Measurements from ENCODE around the gene UBIAD1.
"Not testable (repeated sequence)": the region's sequence is repeated elsewhere in the genome, so short reads cannot be mapped to it uniquely, and the experiment has no call there.

The UBIAD1 gene, protein sequence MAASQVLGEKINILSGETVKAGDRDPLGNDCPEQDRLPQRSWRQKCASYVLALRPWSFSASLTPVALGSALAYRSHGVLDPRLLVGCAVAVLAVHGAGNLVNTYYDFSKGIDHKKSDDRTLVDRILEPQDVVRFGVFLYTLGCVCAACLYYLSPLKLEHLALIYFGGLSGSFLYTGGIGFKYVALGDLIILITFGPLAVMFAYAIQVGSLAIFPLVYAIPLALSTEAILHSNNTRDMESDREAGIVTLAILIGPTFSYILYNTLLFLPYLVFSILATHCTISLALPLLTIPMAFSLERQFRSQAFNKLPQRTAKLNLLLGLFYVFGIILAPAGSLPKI

DNA sequence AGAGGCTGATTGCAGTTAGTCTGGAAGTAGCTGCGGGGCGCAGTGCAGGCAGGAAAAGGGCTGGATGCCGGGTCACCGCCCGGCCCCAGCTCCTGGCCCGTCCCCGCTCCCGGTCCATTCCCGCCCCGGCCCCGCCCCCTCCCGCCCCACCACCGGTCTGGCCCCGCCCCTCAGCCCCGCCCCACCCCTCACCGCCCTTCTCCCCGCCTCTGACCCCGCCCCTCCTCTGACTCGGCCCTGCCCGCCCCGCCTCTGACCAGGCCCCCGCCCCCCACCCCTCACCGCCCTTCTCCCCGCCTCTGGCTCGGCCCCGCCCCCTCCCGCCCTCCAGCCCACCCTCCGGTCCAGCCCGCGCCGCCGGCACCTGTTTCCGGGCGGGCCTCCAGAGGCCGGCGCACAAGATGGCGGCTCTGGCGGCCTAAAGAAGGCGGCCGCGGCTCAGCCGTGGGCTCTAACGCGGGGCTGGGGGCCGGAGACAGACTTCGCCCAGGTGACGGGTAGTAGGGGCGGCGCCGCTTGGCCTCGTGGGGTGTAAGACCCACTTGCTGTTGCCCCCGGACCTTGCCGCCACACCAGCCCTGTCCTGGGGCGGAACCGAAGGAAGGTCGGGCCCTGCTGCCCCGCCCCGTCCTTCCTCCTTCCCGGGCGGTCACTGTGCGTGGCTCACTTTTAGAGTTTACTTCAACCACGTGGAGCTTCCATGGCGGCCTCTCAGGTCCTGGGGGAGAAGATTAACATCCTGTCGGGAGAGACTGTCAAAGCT, at the start of gene UBIAD1:
TSS of gene UBIAD1 (plus strand) at position 367 of the 763 bp plus-strand sequence. CDS start at position 701, 334 bp downstream.
- DNase-seq: peak; percentile 92

DNA sequence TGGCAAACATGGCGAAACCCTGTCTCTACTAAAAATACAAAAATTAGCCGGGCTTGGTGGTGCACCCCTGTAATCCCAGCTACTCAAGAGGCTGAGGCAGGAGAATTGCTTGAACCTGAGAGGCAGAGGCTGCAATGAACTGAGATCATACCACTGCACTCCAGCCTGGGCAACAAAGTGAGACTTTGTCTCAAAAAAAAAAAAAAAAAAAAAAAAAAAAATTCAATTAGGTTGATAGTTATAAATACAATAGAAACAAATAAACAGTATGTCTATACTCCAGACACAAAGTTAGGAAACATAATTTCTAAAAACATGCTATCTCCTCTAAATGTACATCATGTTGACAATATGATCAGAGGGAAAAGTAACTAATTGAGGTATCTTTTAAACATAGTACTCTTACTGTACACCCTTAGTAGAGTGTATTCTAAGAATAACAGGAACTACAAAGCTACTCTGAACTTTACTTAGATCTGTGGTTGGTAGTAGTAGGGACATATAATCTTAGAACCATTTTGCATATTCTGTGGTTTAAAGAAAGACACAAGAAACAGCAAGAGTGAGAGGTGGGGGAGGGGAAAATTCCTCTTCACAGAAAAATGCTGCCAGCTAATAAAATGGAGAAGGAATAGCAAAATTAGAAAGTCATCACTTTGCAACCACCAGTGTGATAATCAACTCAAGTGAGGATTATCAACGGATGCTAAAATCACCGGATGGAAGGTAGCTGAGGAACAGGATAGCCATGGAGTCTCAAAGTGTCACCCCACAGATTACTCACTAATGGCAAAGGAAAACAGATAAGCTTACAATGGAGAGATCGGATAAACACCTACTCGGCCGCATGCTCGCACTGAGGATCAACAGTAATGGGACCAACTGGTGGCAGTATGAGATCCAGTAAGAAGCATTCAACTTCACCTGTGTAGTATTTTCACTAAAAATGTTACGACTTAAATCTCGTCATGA, 45.6 kb upstream of the UBIAD1 start:
- no peak for DNase-seq

DNA sequence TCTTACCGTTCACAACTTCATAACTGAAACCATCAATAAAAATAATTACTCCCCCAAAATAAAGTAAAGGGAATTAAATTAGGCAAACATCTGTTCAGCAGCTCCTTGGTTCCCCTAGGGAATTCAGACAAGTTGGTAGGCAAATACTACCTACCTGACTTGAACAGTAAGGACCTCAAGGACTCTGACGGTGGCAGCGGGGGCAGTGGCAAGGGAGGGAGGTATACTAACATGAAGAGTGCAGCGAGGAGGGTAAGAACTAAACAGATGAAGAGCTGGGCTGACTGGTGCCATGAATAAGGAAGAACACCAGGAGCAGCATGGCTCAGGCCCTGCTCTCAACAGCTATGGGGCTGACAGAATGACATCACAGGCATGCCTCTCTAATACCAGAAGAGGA, 43.8 kb upstream of the UBIAD1 start:
- no peak for DNase-seq

DNA sequence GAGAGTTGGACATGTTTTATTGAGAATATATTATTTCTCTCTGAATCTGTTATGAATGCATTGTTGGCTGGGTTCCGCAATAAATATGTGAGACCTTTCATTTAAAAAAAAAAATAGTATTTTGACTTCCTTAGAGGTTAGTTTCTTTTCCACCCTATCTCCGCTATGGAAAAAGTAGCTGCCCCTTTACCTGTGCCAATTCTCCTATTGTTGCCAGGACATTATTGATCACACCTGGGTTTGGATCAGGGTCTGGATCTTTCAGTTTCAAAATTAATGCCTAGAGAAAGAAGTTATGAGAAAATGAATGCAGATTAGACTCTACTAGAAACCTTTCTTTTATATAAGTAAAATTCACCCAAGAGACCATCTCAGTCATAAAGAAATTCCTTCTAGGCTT, 39.8 kb upstream of the UBIAD1 start:
- DNase-seq: no peak

DNA sequence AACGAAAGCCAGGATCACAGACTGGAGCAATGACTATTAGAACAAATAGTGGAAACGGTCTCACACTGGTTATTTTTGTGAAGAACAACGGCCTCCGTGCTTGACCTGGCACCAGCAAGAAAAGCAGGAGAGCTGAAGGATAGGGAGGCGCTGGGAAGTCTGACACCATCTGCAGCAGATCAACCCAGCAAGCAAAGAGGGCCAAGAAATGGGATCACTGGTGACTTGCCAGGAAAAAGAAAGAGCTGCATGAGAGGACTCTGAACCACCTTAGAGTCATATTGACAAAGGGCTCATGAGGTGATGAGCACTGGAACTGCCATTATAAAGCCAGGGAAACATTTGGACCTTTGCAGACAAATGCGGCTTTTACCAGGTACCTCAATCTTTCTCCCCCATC, 35.6 kb upstream of the UBIAD1 start:
- no peak for DNase-seq

DNA sequence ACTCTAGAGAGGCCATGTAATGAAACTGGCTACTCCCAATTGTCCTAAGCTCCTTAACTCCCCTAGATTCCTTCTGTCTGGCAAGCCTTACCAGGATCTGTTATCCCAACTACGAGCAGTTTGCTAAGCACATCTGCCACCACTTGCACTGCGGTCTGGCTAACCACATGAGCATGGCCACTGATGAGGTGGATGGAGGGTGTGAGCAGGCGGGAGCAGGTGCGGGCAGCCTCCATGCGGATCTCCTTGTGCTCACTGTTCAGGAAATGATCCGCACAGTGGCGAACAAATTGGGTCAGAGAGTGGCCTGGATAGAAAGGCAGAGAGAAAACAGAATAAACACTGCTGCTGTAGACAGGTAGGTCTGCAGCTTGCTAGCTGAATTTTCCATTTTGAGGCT, 34.7 kb upstream of the UBIAD1 start:
- DNase-seq: no peak

DNA sequence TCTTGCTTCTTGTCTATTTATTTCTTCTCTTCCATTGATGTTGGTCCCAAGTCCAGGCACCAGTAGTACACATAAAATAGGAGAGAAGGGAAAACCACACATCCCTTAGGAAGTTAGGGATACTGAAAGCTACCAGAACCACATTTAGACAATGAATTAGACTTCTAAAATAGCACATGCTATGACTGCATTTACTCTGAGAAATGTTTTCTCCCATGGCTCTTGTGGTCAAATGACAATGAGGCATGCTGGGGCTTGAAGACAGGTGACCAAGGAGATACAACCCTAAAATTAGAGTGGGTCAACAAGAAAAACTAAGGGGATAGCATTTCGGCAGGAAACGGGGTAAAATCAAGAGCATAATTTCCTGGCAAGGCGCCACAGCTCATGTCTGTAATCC, 27.8 kb upstream of the UBIAD1 start:
- DNase-seq: no peak

DNA sequence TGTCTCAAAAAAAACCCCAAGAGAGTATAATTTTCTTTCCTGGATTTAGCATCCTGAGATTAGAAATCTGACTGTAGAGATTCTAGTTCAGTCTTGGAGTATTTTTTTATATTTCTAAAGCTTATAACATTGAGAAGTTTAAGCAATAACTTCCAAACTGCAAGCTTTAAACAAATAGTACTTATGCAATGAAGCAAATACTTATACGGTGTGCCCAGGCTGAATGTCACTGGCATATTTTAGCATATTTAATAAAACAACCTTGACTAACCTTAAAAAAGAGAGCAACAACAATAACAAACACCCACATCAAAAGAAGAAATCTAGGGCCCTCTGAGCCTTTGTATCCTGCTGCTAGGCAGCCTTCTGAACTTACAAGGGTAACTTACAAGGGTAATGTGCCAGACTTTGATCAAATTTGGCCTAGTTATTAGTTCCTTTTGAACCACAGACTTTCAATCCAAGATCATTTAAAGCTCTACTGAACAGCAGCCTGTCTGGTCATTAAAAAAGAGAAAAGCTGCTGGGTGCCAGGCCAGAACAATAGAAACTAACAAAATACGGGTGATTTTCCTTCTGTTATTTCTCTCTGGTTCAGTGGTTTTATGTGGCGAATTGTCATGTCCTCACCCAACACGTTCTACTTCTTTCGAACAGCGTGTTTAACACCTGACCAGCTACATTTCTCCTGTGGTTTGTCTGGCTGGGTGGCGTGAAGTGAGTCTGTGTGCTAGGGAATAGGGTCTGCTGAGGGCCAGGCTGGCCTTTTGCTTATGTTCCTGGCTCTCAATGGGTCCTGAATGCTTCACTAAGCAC, 26.9 kb upstream of the UBIAD1 start:
- DNase-seq: peak; percentile 3

DNA sequence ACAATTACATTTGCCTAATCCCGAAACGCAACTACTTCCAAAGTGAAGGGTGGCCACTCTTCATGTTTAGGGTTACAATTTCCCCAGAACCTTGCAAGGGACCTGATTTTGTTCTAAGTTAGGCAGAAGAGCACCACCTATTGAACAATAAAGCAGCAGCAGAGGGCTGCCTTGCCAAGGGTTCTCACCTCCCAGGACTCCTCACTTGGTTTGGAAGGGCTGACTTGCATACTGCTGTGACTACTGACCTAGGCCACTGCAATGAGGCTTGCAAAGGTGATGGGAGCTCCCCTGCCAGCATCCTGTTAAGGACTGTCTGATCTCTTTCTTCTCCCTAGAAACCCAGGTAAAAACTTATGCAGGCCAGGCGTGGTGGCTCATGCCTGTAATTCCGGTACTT, 24.8 kb upstream of the UBIAD1 start:
- DNase-seq: no peak

DNA sequence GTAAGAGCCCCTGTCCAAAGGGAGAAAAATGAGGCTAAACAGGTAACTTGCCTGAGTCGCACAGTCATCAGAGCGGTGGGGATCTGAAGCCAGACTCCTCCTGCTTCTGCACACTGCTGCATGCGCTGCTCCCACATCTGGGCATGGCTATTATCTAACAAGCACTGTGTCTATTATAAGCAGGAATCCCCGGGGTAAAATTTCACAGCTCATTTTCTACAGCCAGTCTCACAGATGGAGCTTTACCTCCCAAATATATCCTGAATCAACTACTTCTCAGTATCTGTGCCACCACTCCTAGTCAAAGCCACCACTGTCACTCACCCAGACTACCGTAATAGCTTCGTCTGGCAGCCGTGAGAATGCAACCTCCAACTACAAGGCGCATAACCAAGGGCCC, 20.5 kb upstream of the UBIAD1 start:
- DNase-seq: no peak

DNA sequence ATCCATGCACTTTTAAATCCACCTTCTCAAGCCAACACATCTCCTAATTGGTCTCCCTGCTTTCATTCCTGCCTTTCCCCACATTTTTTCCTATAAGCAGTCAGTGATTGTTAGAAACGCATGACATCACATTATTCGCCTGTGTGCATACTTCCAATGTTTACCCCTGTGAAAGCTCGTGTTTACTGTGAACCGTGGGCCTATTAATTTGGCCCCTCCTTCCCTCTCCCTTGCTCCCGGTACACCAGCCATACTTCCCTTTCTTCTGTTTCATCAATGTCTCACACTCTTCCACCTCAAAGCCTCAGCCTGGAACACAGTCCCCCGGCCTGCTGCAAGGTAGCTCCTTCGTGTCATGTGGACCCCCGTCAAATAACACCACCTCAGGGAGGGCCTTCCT, 19.8 kb upstream of the UBIAD1 start:
- no peak for DNase-seq

DNA sequence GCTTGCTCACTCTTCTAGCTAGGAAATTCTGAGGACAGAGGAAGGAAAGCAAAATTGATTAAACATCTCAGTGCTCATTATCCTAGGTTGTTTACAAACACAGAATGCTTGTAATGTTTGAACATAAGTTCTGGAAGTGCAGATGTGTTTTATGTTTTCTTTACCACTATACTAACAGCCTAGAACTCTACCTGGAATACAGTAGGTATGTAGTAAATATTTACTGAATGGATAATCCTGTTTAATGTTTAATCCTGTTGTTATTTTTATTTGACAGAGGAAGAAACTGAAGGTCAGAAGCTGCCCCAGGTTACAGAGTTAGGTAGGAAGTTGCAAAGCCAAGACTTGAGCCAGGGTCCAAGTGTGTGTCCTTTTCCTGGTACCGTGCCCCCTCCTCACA, 16.7 kb upstream of the UBIAD1 start:
- DNase-seq: no peak

DNA sequence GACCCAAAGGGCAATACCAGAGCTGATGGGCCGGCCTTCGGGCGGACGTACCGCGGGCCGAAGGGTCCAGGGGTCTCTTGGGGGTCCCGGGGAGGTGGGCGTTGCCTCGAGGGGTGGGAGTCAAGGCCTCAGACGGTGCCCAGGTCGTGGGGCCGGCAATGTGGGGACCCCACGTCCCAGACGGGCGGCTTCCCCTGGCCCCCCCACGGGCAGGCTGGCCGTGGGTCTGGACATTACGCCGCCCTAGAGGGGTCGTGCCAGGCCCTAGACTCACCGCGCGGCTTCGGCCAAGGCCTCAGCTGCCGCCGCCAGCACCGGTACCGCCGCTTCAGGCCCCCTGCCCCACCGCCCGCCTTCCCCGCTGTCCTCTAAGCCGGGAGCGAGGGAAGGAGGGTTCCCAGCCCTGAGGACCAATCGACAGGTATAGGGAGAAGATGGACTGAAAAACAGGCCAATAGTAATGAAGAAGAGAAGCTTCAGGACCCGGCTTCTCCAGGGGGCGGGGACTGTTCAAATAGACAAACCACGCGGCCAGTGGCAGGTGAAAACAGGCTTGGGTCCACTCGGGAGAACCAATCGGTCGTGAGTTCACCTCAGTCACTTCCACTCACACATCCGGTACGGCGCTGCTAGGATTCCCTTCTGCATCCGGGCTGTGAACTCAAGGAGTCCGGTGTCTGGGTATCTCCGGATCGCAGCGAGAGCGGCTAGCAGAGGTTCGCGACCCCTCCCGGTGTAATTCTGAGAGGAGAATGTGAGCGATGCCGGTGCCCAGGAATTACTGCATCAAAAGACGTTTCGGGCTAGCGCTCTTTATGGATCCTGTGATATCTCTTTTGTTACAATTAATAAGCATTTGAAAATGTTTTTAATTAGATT, 10.6 kb upstream of the UBIAD1 start, which contains the start of gene MTOR:
TSS of gene MTOR (minus strand) at position 381 of the 879 bp plus-strand sequence. CDS start 3,142 bp downstream, outside the sequence.
- DNase-seq: peak; percentile 97

DNA sequence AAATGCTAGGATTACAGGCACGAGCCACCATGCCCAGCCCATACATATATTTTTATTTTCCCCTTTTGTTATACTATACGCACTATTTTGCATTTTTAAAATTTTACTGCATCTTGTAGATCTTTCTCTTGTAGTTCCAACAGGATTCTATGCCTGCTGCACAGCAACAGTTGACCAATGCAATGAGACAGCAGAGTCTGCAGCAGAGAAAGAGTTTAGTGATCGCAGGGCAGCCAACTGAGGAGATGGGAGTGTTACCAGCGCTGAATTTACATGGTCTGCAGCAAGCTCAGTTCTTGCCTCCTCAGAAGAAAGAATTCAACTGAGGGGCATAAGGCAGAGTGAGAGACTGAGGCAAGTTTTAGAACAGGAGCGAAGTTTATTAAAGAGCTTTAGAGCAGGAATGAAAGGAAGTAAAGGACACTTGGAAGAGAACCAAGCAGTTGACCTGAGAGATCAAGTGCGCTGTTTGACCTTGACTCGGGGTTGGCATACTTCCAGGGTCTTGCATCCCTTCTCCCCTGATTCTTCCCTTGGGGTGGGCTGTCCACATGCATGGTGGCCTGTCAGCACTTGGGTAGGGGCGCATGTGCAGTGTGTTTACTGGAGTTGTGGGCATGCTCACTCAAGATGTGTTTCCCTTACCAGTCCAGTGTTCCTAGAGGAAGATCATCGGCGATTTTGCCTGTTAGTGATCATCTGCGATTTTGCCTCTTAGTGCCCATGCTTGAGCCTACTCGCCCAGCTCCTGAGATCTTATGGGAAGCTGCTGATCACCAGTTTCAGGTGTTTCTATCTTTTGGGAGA, 6.5 kb upstream of the UBIAD1 start:
- no peak for DNase-seq

DNA sequence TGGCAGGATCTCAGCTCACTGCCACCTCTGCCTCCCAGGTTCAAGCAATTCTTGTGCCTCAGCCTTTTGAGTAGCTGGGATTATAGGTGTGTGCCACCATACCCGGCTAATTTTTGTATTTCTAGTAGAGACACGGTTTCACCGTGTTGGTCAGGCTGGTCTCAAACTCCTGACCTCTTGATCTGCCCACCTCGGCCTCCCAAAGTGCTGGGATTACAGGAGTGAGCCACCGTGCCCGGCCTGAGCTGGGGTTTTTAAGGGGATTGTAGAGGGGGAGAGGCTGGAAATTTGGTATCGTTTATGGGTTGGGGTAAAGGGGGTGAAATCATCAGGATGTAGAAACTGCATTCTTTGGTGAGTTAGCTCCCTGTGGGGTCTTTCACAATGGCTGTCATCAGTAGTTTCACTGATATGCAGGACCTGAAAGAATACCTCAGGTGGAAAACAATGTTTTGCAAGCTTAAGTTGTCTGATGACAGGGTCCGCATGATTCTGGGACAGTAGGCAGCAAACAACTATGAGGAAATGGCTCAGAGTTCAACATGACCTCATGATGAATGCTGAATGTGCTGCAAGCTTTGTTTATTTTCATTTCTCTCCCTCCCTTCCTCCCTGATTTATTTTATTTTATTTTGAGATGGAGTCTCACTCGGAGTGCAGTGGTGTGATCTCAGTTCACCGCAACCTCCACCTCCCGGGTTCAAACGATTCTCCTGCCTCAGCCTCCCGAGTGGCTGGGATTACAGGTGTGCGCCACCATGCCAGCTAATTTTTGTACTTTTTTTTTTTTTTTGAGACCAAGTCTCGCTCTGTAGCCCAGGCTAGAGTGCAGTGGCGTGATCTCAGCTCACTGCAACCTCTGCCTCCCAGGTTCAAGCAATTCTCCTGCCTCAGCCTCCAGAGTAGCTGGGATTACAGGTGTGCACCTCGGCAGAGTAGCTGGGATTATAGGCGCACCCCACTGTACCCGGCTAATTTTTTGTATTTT, 5.4 kb upstream of the UBIAD1 start:
- not testable (repeated sequence) for DNase-seq

DNA sequence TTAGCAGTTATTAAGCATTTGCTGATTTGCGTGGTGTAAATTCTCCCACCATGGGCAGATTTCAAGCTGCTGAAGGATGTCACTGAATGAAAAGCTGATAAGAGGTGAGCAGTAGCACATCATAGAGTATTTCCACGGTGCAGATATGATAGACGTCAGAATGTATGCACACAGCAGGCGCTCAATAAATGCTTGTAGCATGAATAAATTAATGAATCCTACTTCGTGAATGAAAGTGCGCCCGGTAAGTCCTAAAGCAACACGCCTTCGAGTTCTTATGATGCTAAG, 510 bp upstream of the UBIAD1 start:
- DNase-seq: no peak

DNA sequence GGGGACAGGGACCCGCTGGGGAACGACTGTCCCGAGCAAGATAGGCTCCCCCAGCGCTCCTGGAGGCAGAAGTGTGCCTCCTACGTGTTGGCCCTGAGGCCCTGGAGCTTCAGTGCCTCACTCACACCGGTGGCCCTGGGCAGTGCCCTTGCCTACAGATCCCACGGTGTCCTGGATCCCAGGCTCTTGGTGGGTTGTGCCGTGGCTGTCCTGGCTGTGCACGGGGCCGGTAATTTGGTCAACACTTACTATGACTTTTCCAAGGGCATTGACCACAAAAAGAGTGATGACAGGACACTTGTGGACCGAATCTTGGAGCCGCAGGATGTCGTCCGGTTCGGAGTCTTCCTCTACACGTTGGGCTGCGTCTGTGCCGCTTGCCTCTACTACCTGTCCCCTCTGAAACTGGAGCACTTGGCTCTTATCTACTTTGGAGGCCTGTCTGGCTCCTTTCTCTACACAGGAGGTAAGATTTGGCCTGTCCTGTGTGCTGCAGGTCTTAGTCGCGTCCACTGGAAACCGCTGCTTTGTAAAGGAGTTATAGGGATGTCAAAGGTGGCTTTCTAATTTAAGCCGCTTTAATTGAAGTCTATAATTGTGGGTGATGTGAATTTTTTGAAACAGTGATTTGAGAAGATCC, 717 bp downstream of the UBIAD1 start:
- peak; percentile 23 for DNase-seq

DNA sequence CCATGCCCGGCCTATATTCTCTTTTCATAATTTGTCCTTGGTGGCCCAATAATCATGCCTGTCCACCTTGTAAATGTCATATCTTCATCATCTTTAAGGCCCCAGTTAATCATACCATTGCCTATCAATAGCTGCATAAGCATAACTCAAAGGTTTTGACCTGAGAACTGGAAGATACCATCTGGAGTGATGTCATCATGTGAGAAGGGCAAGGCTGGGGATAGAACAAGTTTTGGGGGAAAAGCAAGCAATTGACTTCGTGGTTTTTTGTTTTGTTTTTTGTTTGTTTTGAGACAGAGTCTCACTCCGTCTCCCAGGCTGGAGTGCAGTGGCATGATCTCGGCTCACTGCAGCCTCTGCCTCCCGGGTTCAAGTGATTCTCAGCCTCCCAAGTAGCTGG, 6.2 kb downstream of the UBIAD1 start:
- DNase-seq: no peak

DNA sequence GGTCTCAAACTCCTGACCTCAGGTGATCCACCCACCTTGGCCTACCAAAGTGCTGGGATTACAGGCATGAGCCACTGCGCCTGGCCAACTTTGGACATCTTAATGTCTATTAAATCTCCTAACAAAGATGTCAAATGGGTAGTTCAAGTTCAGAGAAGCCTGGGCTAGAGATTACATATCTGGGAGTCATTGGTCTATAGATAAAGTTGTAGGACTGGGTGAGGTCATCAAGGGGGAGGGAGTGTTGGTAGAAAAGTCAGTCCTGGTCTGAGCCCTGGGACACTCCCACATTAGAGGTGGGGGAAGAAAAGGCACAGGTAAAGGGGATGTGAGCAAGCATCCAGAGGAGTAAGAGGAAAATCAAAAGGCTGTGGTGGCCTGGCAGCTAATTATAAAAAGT, 6.6 kb downstream of the UBIAD1 start:
- DNase-seq: no peak
